Measurements from ENCODE around the gene TBC1D22A. TPM values are rescaled to one million over a fixed set of nuclear protein-coding genes. Genes with fewer than 3 reads are reported as not detected.

TBC1D22A gene
- total RNA-seq, 3 donors from 2014 or later = 19.0 to 23.6 (median 23.6) TPM

- no peak overlapping the region for H3K4me3 ChIP-seq
- no peaks in the 10 kb centered on the region for H3K36me3 ChIP-seq
- H3K9me3 ChIP-seq = no peaks in the 10 kb centered on the region
- H3K27ac ChIP-seq = peak overlapping the region in 1 of 2 donors; percentile 46
- intact Hi-C loops (cut with DNase I; ENCODE audit: low total_unique reads) = no loop called here
- no peak for DNase-seq (ENCODE audit: low spot score in 2 of 2)
- no peaks in the 10 kb centered on the region for H3K4me1 ChIP-seq
- TF ChIP-seq CTCF (IDR thresholded peaks at IDR 0.05) = no peak
- TF ChIP-seq POLR2AphosphoS5 (IDR thresholded peaks at IDR 0.05) = no peak
- no peak for TF ChIP-seq POLR2A (IDR thresholded peaks at IDR 0.05)
- H3K27me3 ChIP-seq = no peaks in the 10 kb centered on the region
These were observed 208.1 kb downstream of the TBC1D22A start for GRCh38 chr22:46970411-46971098.

GRCh38 chr22:46971099-46971763 lies 208.8 kb downstream of the TBC1D22A start:
- intact Hi-C loops (cut with DNase I; ENCODE audit: low total_unique reads) = no loop called here

DNA sequence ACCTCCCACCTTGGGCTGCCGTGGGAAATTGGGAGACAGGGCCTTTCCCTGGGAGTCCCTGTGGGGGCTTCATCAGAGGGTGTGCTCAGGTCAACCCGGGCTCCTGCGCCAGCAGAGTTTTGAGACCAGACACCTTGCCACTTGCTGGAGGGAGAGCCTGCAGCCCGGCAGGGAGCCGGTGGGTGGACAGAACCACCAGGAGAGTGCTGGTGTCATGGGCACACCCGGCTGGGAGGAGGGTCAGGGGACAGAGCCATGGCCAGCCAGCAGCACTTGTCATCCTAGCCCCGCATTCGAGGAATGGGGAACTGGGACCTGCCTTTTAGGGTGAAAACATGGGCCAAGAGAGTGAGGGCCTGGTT lies 209.3 kb downstream of the TBC1D22A start:
- intact Hi-C loops (cut with DNase I; ENCODE audit: low total_unique reads) = no loop called here
- TF ChIP-seq POLR2A (IDR thresholded peaks at IDR 0.05) (no peak), CTCF (IDR thresholded peaks at IDR 0.05) (no peak), POLR2AphosphoS5 (IDR thresholded peaks at IDR 0.05) (no peak)
- DNase-seq (ENCODE audit: low spot score in 2 of 2) = no peak
- Histone ChIP-seq H3K9me3 (no peaks in the 10 kb centered on the region), H3K36me3 (no peaks in the 10 kb centered on the region), H3K27ac (peak overlapping the region; percentile 46 to 52), H3K4me1 (no peaks in the 10 kb centered on the region), H3K27me3 (no peaks in the 10 kb centered on the region), H3K4me3 (no peak overlapping the region)

More at GRCh38 chr22:46971099-46971763, 208.8 kb downstream of the TBC1D22A start:
- H3K4me3 ChIP-seq = no peak overlapping the region
- peak overlapping the region; percentile 46 to 52 for H3K27ac ChIP-seq
- TF ChIP-seq CTCF (IDR thresholded peaks at IDR 0.05) = no peak
- no peak for TF ChIP-seq POLR2AphosphoS5 (IDR thresholded peaks at IDR 0.05)
- TF ChIP-seq POLR2A (IDR thresholded peaks at IDR 0.05) = no peak
- no peaks in the 10 kb centered on the region for H3K9me3 ChIP-seq
- H3K4me1 ChIP-seq = no peaks in the 10 kb centered on the region
- no peaks in the 10 kb centered on the region for H3K36me3 ChIP-seq
- H3K27me3 ChIP-seq = no peaks in the 10 kb centered on the region
- DNase-seq (ENCODE audit: low spot score in 2 of 2) = no peak

DNA sequence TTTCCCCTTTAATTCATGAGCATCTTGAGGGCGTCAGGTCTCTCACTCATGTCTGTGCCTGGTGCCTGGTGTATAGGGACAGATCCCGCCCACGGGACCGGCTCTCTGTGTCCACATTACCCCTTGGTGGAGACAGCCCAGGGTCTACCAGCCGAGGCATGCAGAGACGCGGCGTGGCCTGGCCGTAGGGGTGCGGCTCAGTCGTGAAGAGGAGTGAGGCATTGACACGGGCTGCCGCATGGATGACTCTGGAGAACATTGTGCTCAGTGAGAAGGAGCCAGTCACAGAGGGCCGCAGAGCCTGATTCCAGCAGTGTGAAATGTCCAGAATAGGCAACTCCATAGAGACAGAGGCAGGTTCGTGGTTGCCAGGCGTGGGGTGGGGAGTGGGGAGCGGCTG lies 209.8 kb downstream of the TBC1D22A start:
- no peaks in the 10 kb centered on the region for H3K9me3 ChIP-seq
- DNase-seq (ENCODE audit: low spot score in 2 of 2) = no peak
- no peak overlapping the region for H3K4me3 ChIP-seq
- H3K27ac ChIP-seq = peak overlapping the region in 1 of 2 donors; percentile 46
- intact Hi-C loops (cut with DNase I; ENCODE audit: low total_unique reads) = no loop called here
- H3K27me3 ChIP-seq = no peaks in the 10 kb centered on the region
- TF ChIP-seq POLR2AphosphoS5 (IDR thresholded peaks at IDR 0.05) = no peak
- TF ChIP-seq POLR2A (IDR thresholded peaks at IDR 0.05) = no peak
- no peak for TF ChIP-seq CTCF (IDR thresholded peaks at IDR 0.05)
- no peaks in the 10 kb centered on the region for H3K36me3 ChIP-seq
- H3K4me1 ChIP-seq = no peaks in the 10 kb centered on the region
